HG02870 (cell line): ENCODE measurements around the gene FSTL1.

Experiments used
- ATAC-seq: cut with Tn5 transposase; IDR thresholded peaks from one replicate; pipeline ENCODE4 v1.9.1; 2021; ENCODE audit warnings: mild to moderate bottlenecking, moderate library complexity; ENCODE audit not compliant: unreplicated experiment

FSTL1 gene

GRCh38 chr3:120440762-120441161, 10.0 kb downstream of the FSTL1 start:
- no peak for ATAC-seq

- no peak for ATAC-seq
Observed at GRCh38 chr3:120440001-120440703, 10.6 kb downstream of the FSTL1 start.

- no peak for ATAC-seq
Observed at GRCh38 chr3:120438665-120439370, 12.0 kb downstream of the FSTL1 start.

- no peak for ATAC-seq
Observed at GRCh38 chr3:120438216-120438615, 12.6 kb downstream of the FSTL1 start.

GRCh38 chr3:120437559-120437958, 13.2 kb downstream of the FSTL1 start:
- ATAC-seq = no peak

- ATAC-seq = no peak
Observed at GRCh38 chr3:120436523-120437050, 14.2 kb downstream of the FSTL1 start.

- ATAC-seq = no peak
Observed at GRCh38 chr3:120435621-120436020, 15.2 kb downstream of the FSTL1 start.

- no peak for ATAC-seq
Observed at GRCh38 chr3:120433662-120434331, 17.0 kb downstream of the FSTL1 start.

- ATAC-seq = no peak
Observed at GRCh38 chr3:120432150-120432860, 18.5 kb downstream of the FSTL1 start.

- no peak for ATAC-seq
Observed at GRCh38 chr3:120429921-120430361, 20.9 kb downstream of the FSTL1 start.

- no peak for ATAC-seq
Observed at GRCh38 chr3:120428924-120429323, 21.9 kb downstream of the FSTL1 start.

GRCh38 chr3:120427201-120427600, 23.6 kb downstream of the FSTL1 start:
- no peak for ATAC-seq

- no peak for ATAC-seq
Observed at GRCh38 chr3:120425572-120426250, 25.1 kb downstream of the FSTL1 start.

- ATAC-seq = no peak
Observed at GRCh38 chr3:120424976-120425570, 25.7 kb downstream of the FSTL1 start.

GRCh38 chr3:120424506-120424905, 26.3 kb downstream of the FSTL1 start:
- no peak for ATAC-seq

- ATAC-seq = no peak
Observed at GRCh38 chr3:120423432-120423831, 27.4 kb downstream of the FSTL1 start.

GRCh38 chr3:120421926-120422325, 28.9 kb downstream of the FSTL1 start:
- no peak for ATAC-seq

GRCh38 chr3:120420928-120421551, 29.8 kb downstream of the FSTL1 start:
- no peak for ATAC-seq

GRCh38 chr3:120420360-120420759, 30.4 kb downstream of the FSTL1 start:
- no peak for ATAC-seq

- no peak for ATAC-seq
Observed at GRCh38 chr3:120419797-120420196, 31.0 kb downstream of the FSTL1 start.
